ENCODE measurements around the gene PTPN12. TPM values are rescaled to one million over a fixed set of nuclear protein-coding genes. Genes with fewer than 3 reads are reported as not detected.

The PTPN12 gene
- polyA plus RNA-seq (2013) = 44.3 TPM

DNA sequence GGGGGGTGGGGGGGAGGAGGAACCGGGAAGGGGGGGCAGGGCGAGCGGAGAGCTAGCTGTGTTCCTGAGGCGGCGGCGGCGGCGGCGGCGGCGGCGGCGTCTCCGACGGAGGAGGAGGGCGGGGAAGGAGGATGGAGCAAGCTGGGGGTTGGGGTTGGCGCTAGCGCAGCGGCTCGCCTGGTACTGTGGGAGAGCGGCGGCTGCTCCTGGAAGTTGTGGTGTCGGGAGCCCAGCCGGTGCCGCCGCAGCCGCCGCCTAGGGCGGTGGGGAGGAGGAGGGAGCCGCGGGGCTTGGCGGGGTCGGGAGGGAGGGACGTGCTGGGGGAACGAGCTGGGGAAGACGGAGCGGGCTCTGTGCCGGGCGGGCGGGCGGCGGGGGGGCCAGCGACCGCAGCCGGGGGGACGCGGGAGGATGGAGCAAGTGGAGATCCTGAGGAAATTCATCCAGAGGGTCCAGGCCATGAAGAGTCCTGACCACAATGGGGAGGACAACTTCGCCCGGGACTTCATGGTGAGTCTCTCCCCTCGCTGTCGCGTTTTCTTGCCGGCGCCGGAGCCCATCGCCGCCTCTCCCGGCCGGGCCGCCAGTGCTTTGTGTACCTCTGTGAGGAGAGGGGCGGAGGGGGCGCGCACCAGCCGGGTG is at the start of gene PTPN12:
Gene PTPN12 (plus strand): TSS at position 160 of the 642 bp plus-strand sequence. CDS start 252 bp downstream, at position 412.
- DNase-seq = peak in 2 of 3 donors; percentile 55 to 84
- H3K36me3 ChIP-seq (ENCODE audit: control insufficient read depth in 4 of 4, insufficient read depth in 4 of 4, low read length in 3 of 4) = no peaks in the 10 kb centered on the region
- H3K27ac ChIP-seq (ENCODE audit: insufficient read depth in 1 of 2, low read depth in 1 of 2, low read length in 2 of 2, poor library complexity in 1 of 2, severe bottlenecking in 2 of 2) = peak within 1 kb of the TSS; percentile 40 to 85
- ChIA-PET POLR2A (interaction anchor here (1.0 to 1.2 kb wide), 3 partner anchors 11 to 20 kb away, joined by 3 to 4 read pairs (median 3); no protein-coding TSS in a partner anchor), CTCF (interaction anchor here (0.8 kb wide), 1 partner anchor 114 kb away, joined by 3 read pairs; no protein-coding TSS in a partner anchor)
- 0% methylated on average over 4 of the region's 64 CpGs for WGBS (ENCODE audit: insufficient coverage)
- H3K27me3 ChIP-seq (replicated peaks in 2 of 5; ENCODE audit: control insufficient read depth in 4 of 5, insufficient read depth in 5 of 5, low read length in 4 of 5) = no peaks in the 10 kb centered on the region
- H3K4me1 ChIP-seq (ENCODE audit: control extremely low read depth in 1 of 4, control insufficient read depth in 4 of 4, insufficient read depth in 4 of 4, low read length in 3 of 4) = peaks cover 0 to 27% (median 12%) of the 10 kb centered on the region in 4 experiments
- H3K4me3 ChIP-seq (ENCODE audit: control insufficient read depth in 1 of 7, extremely low read depth in 1 of 7, insufficient read depth in 4 of 7, low read depth in 2 of 7, low read length in 6 of 7) = peak within 1 kb of the TSS; percentile 86 to 98 (median 96)
- no peaks in the 10 kb centered on the region for H3K9me3 ChIP-seq (ENCODE audit: control extremely low read depth in 1 of 5, control insufficient read depth in 4 of 5, insufficient read depth in 2 of 5, low read depth in 1 of 5, low read length in 4 of 5)

DNA sequence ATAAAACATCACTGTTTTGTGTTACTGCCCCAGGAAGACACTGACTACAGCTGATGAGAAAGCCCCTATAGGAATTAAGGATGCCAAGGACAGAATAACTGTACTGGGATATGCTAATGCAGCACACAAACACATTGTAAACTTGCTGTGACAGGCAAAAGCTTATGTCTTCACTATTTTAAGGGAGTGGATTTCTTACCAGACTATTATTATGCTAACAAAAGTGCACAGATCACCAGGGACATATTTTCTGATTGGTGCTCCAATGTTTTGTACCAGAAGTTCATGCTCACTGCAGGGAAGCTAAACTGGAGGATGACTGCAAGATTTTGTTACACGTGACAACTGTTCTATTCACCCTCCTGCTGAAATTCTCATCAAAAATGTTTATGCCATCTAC is 48.1 kb upstream of the PTPN12 start:
- DNase-seq = no peak
- CTCF ChIA-PET = no interaction called here
- no peaks in the 10 kb centered on the region for H3K4me1 ChIP-seq (ENCODE audit: control extremely low read depth in 1 of 4, control insufficient read depth in 4 of 4, insufficient read depth in 4 of 4, low read length in 3 of 4)
- 100% methylated on average over 1 of the region's 1 CpG for WGBS (ENCODE audit: insufficient coverage)
- POLR2A ChIA-PET = no interaction called here
- H3K36me3 ChIP-seq (ENCODE audit: control insufficient read depth in 4 of 4, insufficient read depth in 4 of 4, low read length in 3 of 4) = no peaks in the 10 kb centered on the region
- no peak overlapping the region for H3K27ac ChIP-seq (ENCODE audit: insufficient read depth in 1 of 2, low read depth in 1 of 2, low read length in 2 of 2, poor library complexity in 1 of 2, severe bottlenecking in 2 of 2)
- H3K4me3 ChIP-seq (ENCODE audit: control insufficient read depth in 1 of 7, extremely low read depth in 1 of 7, insufficient read depth in 4 of 7, low read depth in 2 of 7, low read length in 6 of 7) = no peak overlapping the region
- H3K27me3 ChIP-seq (replicated peaks in 2 of 5; ENCODE audit: control insufficient read depth in 4 of 5, insufficient read depth in 5 of 5, low read length in 4 of 5) = no peaks in the 10 kb centered on the region
- H3K9me3 ChIP-seq (ENCODE audit: control extremely low read depth in 1 of 5, control insufficient read depth in 4 of 5, insufficient read depth in 2 of 5, low read depth in 1 of 5, low read length in 4 of 5) = peaks cover 0 to 3% (median 0%) of the 10 kb centered on the region in 5 experiments

GRCh38 chr7:77497079-77497478 is 40.0 kb upstream of the PTPN12 start:
- ChIA-PET POLR2A (no interaction called here), CTCF (no interaction called here)
- peaks cover 0 to 11% (median 5%) of the 10 kb centered on the region in 5 experiments for H3K9me3 ChIP-seq (ENCODE audit: control extremely low read depth in 1 of 5, control insufficient read depth in 4 of 5, insufficient read depth in 2 of 5, low read depth in 1 of 5, low read length in 4 of 5)
- no peak for DNase-seq
- H3K27ac ChIP-seq (ENCODE audit: insufficient read depth in 1 of 2, low read depth in 1 of 2, low read length in 2 of 2, poor library complexity in 1 of 2, severe bottlenecking in 2 of 2) = no peak overlapping the region
- no peaks in the 10 kb centered on the region for H3K36me3 ChIP-seq (ENCODE audit: control insufficient read depth in 4 of 4, insufficient read depth in 4 of 4, low read length in 3 of 4)
- no peaks in the 10 kb centered on the region for H3K27me3 ChIP-seq (replicated peaks in 2 of 5; ENCODE audit: control insufficient read depth in 4 of 5, insufficient read depth in 5 of 5, low read length in 4 of 5)
- no peak overlapping the region for H3K4me3 ChIP-seq (ENCODE audit: control insufficient read depth in 1 of 7, extremely low read depth in 1 of 7, insufficient read depth in 4 of 7, low read depth in 2 of 7, low read length in 6 of 7)
- H3K4me1 ChIP-seq (ENCODE audit: control extremely low read depth in 1 of 4, control insufficient read depth in 4 of 4, insufficient read depth in 4 of 4, low read length in 3 of 4) = peaks cover 0 to 9% (median 7%) of the 10 kb centered on the region in 4 experiments
- no CpG with 5 or more reads among the region's 5 CpGs for WGBS (ENCODE audit: insufficient coverage)

DNA sequence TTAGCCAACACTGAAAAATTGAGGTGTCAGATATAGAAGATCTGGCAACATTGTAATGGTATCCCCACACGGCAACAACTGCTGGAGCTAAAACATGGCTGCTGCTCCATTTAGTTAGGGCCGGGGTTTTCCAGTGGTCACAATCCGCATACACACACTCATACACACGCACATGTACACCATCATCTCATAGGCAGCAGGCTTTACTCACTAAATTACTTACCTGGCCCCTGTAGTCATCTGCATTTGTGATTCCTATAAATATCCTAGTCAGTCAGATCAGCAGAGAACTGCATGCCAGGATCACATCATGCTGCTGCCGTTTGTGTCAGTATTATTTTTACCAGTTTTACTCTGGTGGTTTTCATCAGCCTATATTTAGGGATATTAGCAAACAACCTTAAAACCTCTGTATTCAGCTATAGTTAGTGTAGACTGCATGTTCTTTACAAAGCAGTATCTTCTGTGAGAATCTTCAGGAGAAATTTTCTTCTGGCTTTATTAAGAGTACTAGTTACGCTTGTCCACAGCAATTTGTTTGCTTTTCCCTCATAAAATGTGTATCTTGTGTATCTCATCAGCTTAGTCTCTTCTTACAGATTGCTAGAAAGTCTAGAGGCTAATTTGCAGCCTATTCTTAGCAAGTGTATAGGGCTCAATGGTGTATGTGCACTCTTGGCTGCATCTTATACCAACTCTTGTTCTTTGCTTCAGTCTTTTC is 38.3 kb upstream of the PTPN12 start:
- peaks cover 0 to 9% (median 7%) of the 10 kb centered on the region in 4 experiments for H3K4me1 ChIP-seq (ENCODE audit: control extremely low read depth in 1 of 4, control insufficient read depth in 4 of 4, insufficient read depth in 4 of 4, low read length in 3 of 4)
- WGBS (ENCODE audit: insufficient coverage) = 100% methylated on average over 4 of the region's 6 CpGs
- ChIA-PET CTCF (no interaction called here), POLR2A (no interaction called here)
- DNase-seq = no peak
- no peak overlapping the region for H3K27ac ChIP-seq (ENCODE audit: insufficient read depth in 1 of 2, low read depth in 1 of 2, low read length in 2 of 2, poor library complexity in 1 of 2, severe bottlenecking in 2 of 2)
- no peaks in the 10 kb centered on the region for H3K36me3 ChIP-seq (ENCODE audit: control insufficient read depth in 4 of 4, insufficient read depth in 4 of 4, low read length in 3 of 4)
- no peak overlapping the region for H3K4me3 ChIP-seq (ENCODE audit: control insufficient read depth in 1 of 7, extremely low read depth in 1 of 7, insufficient read depth in 4 of 7, low read depth in 2 of 7, low read length in 6 of 7)
- H3K9me3 ChIP-seq (ENCODE audit: control extremely low read depth in 1 of 5, control insufficient read depth in 4 of 5, insufficient read depth in 2 of 5, low read depth in 1 of 5, low read length in 4 of 5) = peaks cover 0 to 10% (median 5%) of the 10 kb centered on the region in 5 experiments
- H3K27me3 ChIP-seq (replicated peaks in 2 of 5; ENCODE audit: control insufficient read depth in 4 of 5, insufficient read depth in 5 of 5, low read length in 4 of 5) = no peaks in the 10 kb centered on the region

- Histone ChIP-seq H3K27me3 (replicated peaks in 2 of 5; ENCODE audit: control insufficient read depth in 4 of 5, insufficient read depth in 5 of 5, low read length in 4 of 5) (no peaks in the 10 kb centered on the region), H3K36me3 (ENCODE audit: control insufficient read depth in 4 of 4, insufficient read depth in 4 of 4, low read length in 3 of 4) (no peaks in the 10 kb centered on the region), H3K9me3 (ENCODE audit: control extremely low read depth in 1 of 5, control insufficient read depth in 4 of 5, insufficient read depth in 2 of 5, low read depth in 1 of 5, low read length in 4 of 5) (no peaks in the 10 kb centered on the region), H3K4me3 (ENCODE audit: control insufficient read depth in 1 of 7, extremely low read depth in 1 of 7, insufficient read depth in 4 of 7, low read depth in 2 of 7, low read length in 6 of 7) (no peak overlapping the region), H3K4me1 (ENCODE audit: control extremely low read depth in 1 of 4, control insufficient read depth in 4 of 4, insufficient read depth in 4 of 4, low read length in 3 of 4) (peaks cover 0 to 9% (median 7%) of the 10 kb centered on the region in 4 experiments), H3K27ac (ENCODE audit: insufficient read depth in 1 of 2, low read depth in 1 of 2, low read length in 2 of 2, poor library complexity in 1 of 2, severe bottlenecking in 2 of 2) (no peak overlapping the region)
- POLR2A ChIA-PET = no interaction called here
- CTCF ChIA-PET = no interaction called here
- WGBS (ENCODE audit: insufficient coverage) = no CpG with 5 or more reads among the region's 1 CpG
- no peak for DNase-seq
Observed at GRCh38 chr7:77501192-77501515, 35.9 kb upstream of the PTPN12 start.

DNA sequence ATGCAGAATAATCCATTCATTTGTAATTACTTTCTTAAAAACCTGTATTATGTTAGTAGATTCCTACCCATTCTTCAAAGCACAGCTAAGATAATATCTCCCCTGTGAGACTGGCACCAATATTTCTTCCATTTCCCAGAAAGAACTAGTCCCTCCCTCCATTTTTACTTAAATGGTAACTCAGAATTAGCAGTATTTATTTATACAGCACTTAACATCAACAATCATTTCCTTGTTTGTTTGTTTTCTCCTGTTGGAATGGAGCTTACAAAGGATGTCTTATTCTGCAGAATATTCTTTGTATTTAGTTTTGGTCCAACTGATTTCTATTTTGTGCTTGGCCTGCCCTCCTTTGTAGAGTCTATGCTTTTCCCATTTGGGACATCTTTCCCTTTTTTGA is 32.1 kb upstream of the PTPN12 start:
- ChIA-PET CTCF (no interaction called here), POLR2A (no interaction called here)
- H3K4me1 ChIP-seq (ENCODE audit: control extremely low read depth in 1 of 4, control insufficient read depth in 4 of 4, insufficient read depth in 4 of 4, low read length in 3 of 4) = peaks cover 0 to 9% (median 7%) of the 10 kb centered on the region in 4 experiments
- no peaks in the 10 kb centered on the region for H3K27me3 ChIP-seq (replicated peaks in 2 of 5; ENCODE audit: control insufficient read depth in 4 of 5, insufficient read depth in 5 of 5, low read length in 4 of 5)
- no peaks in the 10 kb centered on the region for H3K9me3 ChIP-seq (ENCODE audit: control extremely low read depth in 1 of 5, control insufficient read depth in 4 of 5, insufficient read depth in 2 of 5, low read depth in 1 of 5, low read length in 4 of 5)
- no peak overlapping the region for H3K27ac ChIP-seq (ENCODE audit: insufficient read depth in 1 of 2, low read depth in 1 of 2, low read length in 2 of 2, poor library complexity in 1 of 2, severe bottlenecking in 2 of 2)
- H3K36me3 ChIP-seq (ENCODE audit: control insufficient read depth in 4 of 4, insufficient read depth in 4 of 4, low read length in 3 of 4) = no peaks in the 10 kb centered on the region
- no peak overlapping the region for H3K4me3 ChIP-seq (ENCODE audit: control insufficient read depth in 1 of 7, extremely low read depth in 1 of 7, insufficient read depth in 4 of 7, low read depth in 2 of 7, low read length in 6 of 7)
- DNase-seq = no peak

GRCh38 chr7:77506899-77507298 is 30.2 kb upstream of the PTPN12 start:
- H3K4me1 ChIP-seq (ENCODE audit: control extremely low read depth in 1 of 4, control insufficient read depth in 4 of 4, insufficient read depth in 4 of 4, low read length in 3 of 4) = no peaks in the 10 kb centered on the region
- H3K36me3 ChIP-seq (ENCODE audit: control insufficient read depth in 4 of 4, insufficient read depth in 4 of 4, low read length in 3 of 4) = no peaks in the 10 kb centered on the region
- no peaks in the 10 kb centered on the region for H3K27me3 ChIP-seq (replicated peaks in 2 of 5; ENCODE audit: control insufficient read depth in 4 of 5, insufficient read depth in 5 of 5, low read length in 4 of 5)
- H3K27ac ChIP-seq (ENCODE audit: insufficient read depth in 1 of 2, low read depth in 1 of 2, low read length in 2 of 2, poor library complexity in 1 of 2, severe bottlenecking in 2 of 2) = no peak overlapping the region
- CTCF ChIA-PET = interaction anchor here (1.3 kb wide), 1 partner anchor 9 kb away, joined by 3 read pairs; no protein-coding TSS in a partner anchor
- 100% methylated on average over 1 of the region's 1 CpG for WGBS (ENCODE audit: insufficient coverage)
- no peak overlapping the region for H3K4me3 ChIP-seq (ENCODE audit: control insufficient read depth in 1 of 7, extremely low read depth in 1 of 7, insufficient read depth in 4 of 7, low read depth in 2 of 7, low read length in 6 of 7)
- H3K9me3 ChIP-seq (ENCODE audit: control extremely low read depth in 1 of 5, control insufficient read depth in 4 of 5, insufficient read depth in 2 of 5, low read depth in 1 of 5, low read length in 4 of 5) = no peaks in the 10 kb centered on the region
- DNase-seq = no peak
- POLR2A ChIA-PET = no interaction called here

All from common myeloid progenitor, CD34-positive (primary cell).